ENCODE results near the gene AKR1E2.

- no peak for TF ChIP-seq CTCF (IDR thresholded peaks at IDR 0.05 in 4 of 5, conservative IDR thresholded peaks at IDR 0.05 in 1 of 5)
- no peak for TF ChIP-seq POLR2A (IDR thresholded peaks at IDR 0.05)
Measured at GRCh38 chr10:4888236-4888635, 62.2 kb downstream of the AKR1E2 start.

Measured in gastrocnemius medialis (tissue), 4 donors.